Sigmoid colon (tissue), 7 donors: ENCODE data around the gene CA6. TPM values are rescaled to one million over a fixed set of nuclear protein-coding genes. Genes with fewer than 3 reads are reported as not detected.
"Not testable (repeated sequence)": the region's sequence is repeated elsewhere in the genome, so short reads cannot be mapped to it uniquely, and the experiment has no call there.

Experiments
- DNase-seq: peaks from one replicate; pipeline ENCODE4 v3.0.0-alpha.2; 2019
- H3K27ac ChIP-seq, 4 donors: fragments of 200-600 bp; sonication (generic); one replicate each; pipeline ENCODE4 v1.5.1; 2016 to 2019; ENCODE audit warnings: mild to moderate bottlenecking in 1 of 4
- H3K27me3 ChIP-seq, 3 donors: fragments of 200-600 bp; sonication (generic); one replicate each; pipeline ENCODE4 v1.5.1; 2019; ENCODE audit warnings: mild to moderate bottlenecking in 1 of 3
- H3K36me3 ChIP-seq, 4 donors: fragments of 200-600 bp; sonication (generic); one replicate each; pipeline ENCODE4 v1.5.1; 2016 to 2019
- H3K4me1 ChIP-seq, 4 donors: fragments of 200-600 bp; sonication (generic); one replicate each; pipeline ENCODE4 v1.5.1; 2017 to 2019
- H3K4me3 ChIP-seq, 4 donors: fragments of 200-600 bp; sonication (generic); one replicate each; pipeline ENCODE4 v1.5.1; 2017 to 2019; ENCODE audit warnings: mild to moderate bottlenecking in 2 of 4, moderate library complexity in 1 of 4
- H3K9me3 ChIP-seq, 4 donors: fragments of 200-600 bp in 3 of 4; sonication (generic) in 3 of 4; one replicate each; pipeline versions ENCODE4 v1.5.1 to v1.6.1; 2013 to 2019
- EP300 ChIP-seq, 4 donors: sonication (generic); formaldehyde crosslinking; IDR thresholded peaks; one replicate each; pipeline ENCODE4 v1.6.1; 2017; ENCODE audit warnings: antibody characterized with exemption in 4 of 4
- POLR2A ChIP-seq, 2 donors: fragments of 450-650 bp; IDR thresholded peaks; one replicate each; pipeline ENCODE4 v1.6.1; 2016; ENCODE audit warnings: antibody characterized with exemption in 2 of 2, mild to moderate bottlenecking in 2 of 2, moderate library complexity in 2 of 2
- POLR2AphosphoS5 ChIP-seq, 4 donors: sonication (generic); formaldehyde crosslinking; IDR thresholded peaks; one replicate each; pipeline ENCODE4 v1.6.1; 2017; ENCODE audit warnings: antibody characterized with exemption in 4 of 4
- WGBS, 2 donors: extraction: QIAGEN DNeasy Blood & Tissue Kit; methylation state at CpG; one replicate each; pipeline ENCODE4 v1.1.7; 2013; 5-methylcytosine and 5-hydroxymethylcytosine counted together
- intact Hi-C: fragments of 100-400 bp; cut with DNase I; formaldehyde crosslinking; loops from one replicate; pipeline ENCODE4 v1.15.1; 2023
- polyA plus RNA-seq, 3 donors: library from polyadenylated mRNA; stranded (reverse); fragments of 200-250 nt; gene quantifications; one replicate each; pipeline ENCODE4 v1.2.3, GENCODE V29; 2013
- total RNA-seq, 4 donors: library from RNA; depleted of rRNA; stranded (reverse); fragments of >200 nt; gene quantifications; one replicate each; pipeline ENCODE4 v1.1.0, GENCODE V29; 2016
- TF ChIP-seq, protein P1 (sequence below), 4 experiments: fragments of 450-650 bp in 3 of 4; fragments of 200-600 bp in 1 of 4; IDR thresholded peaks; one replicate each; pipeline ENCODE4 v1.5.1; 2016 to 2019; ENCODE audit warnings: antibody characterized with exemption in 4 of 4, mild to moderate bottlenecking in 3 of 4, moderate library complexity in 2 of 4
- donor health status: healthy with polysubstance abuse.
- donor health status: Bipolar disorder and iron deficiency.
- donor health status: healthy.

Gene CA6
- total and polyA plus RNA-seq, 7 donors: 0.60 TPM; not detected in 6

DNA sequence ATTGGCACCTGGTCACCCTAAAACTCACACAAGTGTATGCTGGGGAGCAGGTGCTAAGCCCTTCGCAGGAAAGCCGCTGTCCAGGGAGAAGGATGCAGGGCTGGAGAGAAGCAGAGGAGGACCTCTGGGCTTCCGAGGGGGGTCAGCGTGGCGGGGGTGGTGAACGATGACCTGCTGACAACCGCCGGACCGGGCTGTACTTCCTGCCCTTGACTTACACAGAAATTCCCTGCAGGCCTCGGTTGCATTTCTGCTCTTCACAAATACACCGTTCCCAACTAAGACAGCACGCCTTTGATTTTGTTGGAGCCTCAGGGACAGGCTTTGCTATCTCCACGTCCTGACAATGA lies 42.9 kb downstream of the CA6 start:
- H3K36me3 ChIP-seq: no peaks in the 10 kb centered on the region
- whole genome bisulfite sequencing, 2 donors: 88 to 89% methylated on average over 13 of the region's 13 CpGs
- DNase-seq: no peak
- H3K27me3 ChIP-seq: no peaks in the 10 kb centered on the region
- intact Hi-C loops: loop anchor here (1.0 to 5.0 kb wide), 2 partner anchors 70 to 126 kb away; no protein-coding TSS in a partner anchor
- H3K27ac ChIP-seq: no peak overlapping the region
- no peak overlapping the region for H3K4me3 ChIP-seq
- H3K9me3 ChIP-seq: no peaks in the 10 kb centered on the region
- peaks cover 0 to 24% (median 19%) of the 10 kb centered on the region in 4 donors for H3K4me1 ChIP-seq
- no peak for TF ChIP-seq POLR2AphosphoS5 (IDR thresholded peaks at IDR 0.05)

DNA sequence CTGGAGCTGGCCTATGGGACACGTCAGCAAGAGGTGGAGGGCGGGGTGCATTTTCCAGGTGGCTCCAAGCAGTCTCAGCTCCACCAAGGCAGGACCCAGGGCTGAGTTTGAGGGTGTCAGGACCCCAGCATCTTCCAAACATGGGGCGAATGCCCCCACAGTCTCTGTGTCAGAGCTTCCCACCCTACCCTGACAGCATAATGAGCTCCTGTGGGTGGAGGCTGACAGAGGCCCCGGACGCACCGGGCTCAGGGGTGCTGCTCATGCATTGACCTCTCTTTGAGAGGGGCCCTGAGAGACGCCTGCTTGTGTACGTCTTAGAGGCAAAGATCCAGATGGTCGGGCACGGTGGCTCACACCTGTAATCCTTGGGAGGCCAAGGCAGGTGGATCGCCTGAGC lies 43.4 kb downstream of the CA6 start:
- intact Hi-C loops: loop anchor here (5.0 kb wide), 1 partner anchor 127 kb away; no protein-coding TSS in a partner anchor

DNA sequence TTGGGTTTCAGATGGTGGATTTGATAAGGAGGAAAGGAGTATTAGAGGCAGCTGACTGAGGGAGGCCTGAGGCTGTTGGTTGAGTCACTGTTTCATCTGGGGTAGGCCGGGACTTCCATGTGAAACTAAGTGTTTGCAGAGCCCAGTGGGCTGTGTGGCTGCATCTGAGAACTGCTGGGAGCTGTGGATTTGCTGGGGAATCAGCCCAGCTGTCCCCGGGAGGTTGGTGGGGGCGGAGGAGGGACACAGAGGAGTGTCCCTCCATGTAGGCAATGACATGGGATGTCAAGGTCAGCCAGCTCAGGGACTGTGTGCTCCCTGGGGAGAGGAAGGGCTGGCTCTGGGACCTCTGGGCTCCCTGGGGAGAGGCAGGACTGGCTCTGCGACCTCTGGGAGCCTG lies 44.2 kb downstream of the CA6 start:
- Histone ChIP-seq H3K36me3 (no peaks in the 10 kb centered on the region), H3K27ac (no peak overlapping the region), H3K4me3 (no peak overlapping the region), H3K9me3 (no peaks in the 10 kb centered on the region), H3K27me3 (no peaks in the 10 kb centered on the region), H3K4me1 (peaks cover 0 to 24% (median 19%) of the 10 kb centered on the region in 4 donors)
- intact Hi-C loops: loop anchor here (5.0 kb wide), 1 partner anchor 128 kb away; no protein-coding TSS in a partner anchor
- TF ChIP-seq POLR2A (IDR thresholded peaks at IDR 0.05): no peak
- TF ChIP-seq POLR2AphosphoS5 (IDR thresholded peaks at IDR 0.05): no peak
- TF ChIP-seq EP300 (IDR thresholded peaks at IDR 0.05): no peak
- TF ChIP-seq, protein P1, sequence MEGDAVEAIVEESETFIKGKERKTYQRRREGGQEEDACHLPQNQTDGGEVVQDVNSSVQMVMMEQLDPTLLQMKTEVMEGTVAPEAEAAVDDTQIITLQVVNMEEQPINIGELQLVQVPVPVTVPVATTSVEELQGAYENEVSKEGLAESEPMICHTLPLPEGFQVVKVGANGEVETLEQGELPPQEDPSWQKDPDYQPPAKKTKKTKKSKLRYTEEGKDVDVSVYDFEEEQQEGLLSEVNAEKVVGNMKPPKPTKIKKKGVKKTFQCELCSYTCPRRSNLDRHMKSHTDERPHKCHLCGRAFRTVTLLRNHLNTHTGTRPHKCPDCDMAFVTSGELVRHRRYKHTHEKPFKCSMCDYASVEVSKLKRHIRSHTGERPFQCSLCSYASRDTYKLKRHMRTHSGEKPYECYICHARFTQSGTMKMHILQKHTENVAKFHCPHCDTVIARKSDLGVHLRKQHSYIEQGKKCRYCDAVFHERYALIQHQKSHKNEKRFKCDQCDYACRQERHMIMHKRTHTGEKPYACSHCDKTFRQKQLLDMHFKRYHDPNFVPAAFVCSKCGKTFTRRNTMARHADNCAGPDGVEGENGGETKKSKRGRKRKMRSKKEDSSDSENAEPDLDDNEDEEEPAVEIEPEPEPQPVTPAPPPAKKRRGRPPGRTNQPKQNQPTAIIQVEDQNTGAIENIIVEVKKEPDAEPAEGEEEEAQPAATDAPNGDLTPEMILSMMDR (IDR thresholded peaks at IDR 0.05): no peak
- no peak for DNase-seq
- 82 to 85% methylated on average over 4 of the region's 4 CpGs for WGBS, 2 donors

More for the DNA sequence above, 43.4 kb downstream of the CA6 start:
- TF ChIP-seq POLR2AphosphoS5 (IDR thresholded peaks at IDR 0.05): no peak
- no peak for TF ChIP-seq POLR2A (IDR thresholded peaks at IDR 0.05)
- no peak for TF ChIP-seq EP300 (IDR thresholded peaks at IDR 0.05)
- Histone ChIP-seq H3K27ac (no peak overlapping the region), H3K9me3 (no peaks in the 10 kb centered on the region), H3K36me3 (no peaks in the 10 kb centered on the region), H3K27me3 (no peaks in the 10 kb centered on the region), H3K4me1 (peaks cover 0 to 24% (median 19%) of the 10 kb centered on the region in 4 donors), H3K4me3 (no peak overlapping the region)
- 93 to 94% methylated on average over 11 of the region's 11 CpGs for WGBS, 2 donors
- DNase-seq: no peak

DNA sequence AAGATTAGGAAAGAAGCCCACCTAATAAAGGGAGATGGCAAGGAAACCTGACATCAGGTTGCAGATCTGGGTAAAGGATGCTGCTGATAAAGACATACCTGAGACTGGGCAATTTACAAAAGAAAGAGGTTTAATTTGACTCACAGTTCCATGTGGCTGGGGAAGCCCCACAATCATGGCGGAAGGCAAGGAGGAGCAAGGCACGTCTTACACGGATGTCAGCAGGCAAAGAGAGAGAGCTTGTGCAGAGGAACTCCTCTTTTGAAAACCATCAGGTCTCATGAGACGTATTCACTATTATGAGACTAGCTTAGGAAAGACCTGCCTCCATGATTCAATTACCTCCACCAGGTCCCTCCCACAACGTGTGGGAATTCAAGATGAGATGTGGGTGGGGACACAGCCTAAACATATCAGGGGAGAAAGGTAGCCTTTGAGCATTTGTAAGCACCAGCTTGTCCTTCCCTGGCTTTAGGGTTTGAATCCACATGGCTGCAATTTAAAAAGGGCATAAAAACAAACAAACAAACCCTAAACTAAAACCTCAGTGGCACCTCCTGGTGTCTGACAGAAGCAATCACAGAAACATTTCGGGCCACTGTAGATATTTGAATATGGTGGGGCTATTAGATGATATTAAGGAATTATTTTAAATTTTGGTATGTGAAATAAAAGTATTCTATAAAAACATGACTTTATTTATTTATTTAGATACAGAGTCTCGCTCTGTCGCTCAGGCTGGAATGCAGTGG lies 47.4 kb downstream of the CA6 start:
- 90 to 92% methylated on average over 8 of the region's 8 CpGs for WGBS, 2 donors
- no peaks in the 10 kb centered on the region for H3K9me3 ChIP-seq
- TF ChIP-seq, protein P1 (IDR thresholded peaks at IDR 0.05): no peak
- TF ChIP-seq EP300 (IDR thresholded peaks at IDR 0.05): no peak
- TF ChIP-seq POLR2AphosphoS5 (IDR thresholded peaks at IDR 0.05): no peak
- no peak for TF ChIP-seq POLR2A (IDR thresholded peaks at IDR 0.05)

DNA sequence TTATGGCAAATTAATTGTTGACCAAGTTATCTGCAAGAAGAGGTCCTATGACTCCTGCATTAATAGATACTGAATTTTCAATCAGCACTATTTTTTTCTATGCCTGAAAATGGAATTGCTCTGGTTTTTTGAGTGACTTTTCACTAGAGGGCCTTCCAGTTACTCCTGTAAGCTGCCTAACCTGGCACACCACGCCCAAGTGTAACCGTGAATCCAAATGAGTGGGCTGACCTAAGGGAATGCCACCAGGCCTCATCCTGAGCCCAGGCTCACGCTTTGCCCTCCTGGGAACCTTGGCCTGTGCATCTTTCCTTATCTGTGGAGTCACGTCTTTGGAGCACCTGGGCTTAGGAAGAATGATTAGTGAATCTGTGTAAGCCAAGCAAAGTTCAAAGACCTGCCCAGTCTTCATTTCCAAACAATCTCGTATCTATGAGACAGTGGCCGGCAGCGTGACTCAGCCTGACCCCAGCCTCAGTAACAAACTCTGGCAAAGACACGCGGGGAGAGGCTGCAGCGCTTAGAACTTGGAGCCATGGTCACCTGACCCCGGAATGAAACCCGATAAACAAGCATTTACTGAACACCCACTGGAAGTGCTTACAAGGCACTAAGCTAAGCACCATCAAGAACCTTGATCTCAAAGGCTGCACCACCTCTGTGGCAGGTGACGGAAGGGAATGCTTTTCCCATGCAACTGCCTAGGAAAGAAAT lies 48.5 kb downstream of the CA6 start:
- H3K27me3 ChIP-seq, H3K4me1 ChIP-seq, H3K4me3 ChIP-seq, H3K36me3 ChIP-seq, intact Hi-C loops, H3K27ac ChIP-seq, H3K9me3 ChIP-seq, DNase-seq: not testable (repeated sequence)
- 72 to 85% methylated on average over 12 of the region's 13 CpGs for WGBS, 2 donors

More for the DNA sequence above, 47.4 kb downstream of the CA6 start:
- H3K27ac ChIP-seq: no peak overlapping the region
- no peaks in the 10 kb centered on the region for H3K27me3 ChIP-seq
- no peaks in the 10 kb centered on the region for H3K4me1 ChIP-seq
- no peak for DNase-seq
- H3K36me3 ChIP-seq: no peaks in the 10 kb centered on the region
- no peak overlapping the region for H3K4me3 ChIP-seq
- intact Hi-C loops: no loop called here

DNA sequence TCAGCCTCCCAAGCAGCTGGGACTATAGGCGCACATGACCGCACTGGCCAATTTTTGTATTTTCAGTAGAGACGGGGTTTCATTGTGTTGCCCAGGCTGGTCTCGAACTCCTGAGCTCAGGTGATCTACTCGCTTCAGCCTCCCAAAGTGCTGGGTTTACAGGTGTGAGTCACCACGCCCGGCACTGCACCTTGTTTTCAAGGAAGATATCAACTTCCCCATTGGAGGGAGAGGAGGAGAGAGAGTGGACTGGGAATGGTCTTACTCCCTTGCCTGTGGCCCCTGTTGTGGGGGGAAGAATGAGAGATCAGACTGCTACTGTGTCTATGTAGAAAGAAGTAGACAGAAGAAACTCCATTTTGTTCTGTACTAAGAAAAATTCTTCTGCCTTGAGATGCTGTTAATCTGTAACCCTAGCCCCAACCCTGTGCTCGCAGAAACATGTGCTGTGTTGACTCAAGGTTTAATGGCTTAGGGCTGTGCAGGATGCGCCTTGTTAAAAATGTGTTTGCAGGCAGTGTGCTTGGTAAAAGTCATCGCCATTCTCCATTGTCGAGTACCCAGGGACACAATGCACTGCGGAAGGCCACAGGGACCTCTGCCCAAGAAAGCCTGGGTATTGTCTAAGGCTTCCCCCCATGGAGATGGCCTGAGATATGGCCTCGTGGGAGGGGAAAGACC lies 56.0 kb downstream of the CA6 start:
- H3K36me3 ChIP-seq, intact Hi-C loops, H3K4me1 ChIP-seq, H3K9me3 ChIP-seq, DNase-seq, H3K27ac ChIP-seq, H3K4me3 ChIP-seq, H3K27me3 ChIP-seq: not testable (repeated sequence)
- WGBS, 2 donors: 36 to 76% methylated on average over 13 of the region's 13 CpGs
